Measurements from ENCODE around the gene UMODL1.
"Not testable (repeated sequence)": the region's sequence is repeated elsewhere in the genome, so short reads cannot be mapped to it uniquely, and the experiment has no call there.

Gene UMODL1

DNA sequence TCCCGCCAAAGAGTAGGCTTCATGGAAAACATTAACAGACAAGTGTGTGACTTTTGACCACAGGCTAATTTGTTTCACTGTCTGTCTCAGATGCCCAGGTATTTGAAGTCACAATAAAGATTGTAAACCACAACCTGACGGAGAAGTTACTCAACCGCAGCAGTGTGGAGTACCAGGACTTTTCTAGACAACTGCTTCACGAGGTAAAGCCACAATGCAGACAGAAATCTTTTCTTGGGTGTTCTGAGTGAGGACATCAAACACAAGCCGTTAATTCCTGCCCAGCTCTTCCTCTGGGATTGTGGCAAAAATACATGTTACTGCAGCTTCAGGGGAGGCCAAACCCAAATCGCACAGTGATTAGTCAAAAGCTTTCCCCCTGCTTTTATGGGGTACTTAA lies 31.0 kb downstream of the UMODL1 start:
- DNase-seq = no peak

DNA sequence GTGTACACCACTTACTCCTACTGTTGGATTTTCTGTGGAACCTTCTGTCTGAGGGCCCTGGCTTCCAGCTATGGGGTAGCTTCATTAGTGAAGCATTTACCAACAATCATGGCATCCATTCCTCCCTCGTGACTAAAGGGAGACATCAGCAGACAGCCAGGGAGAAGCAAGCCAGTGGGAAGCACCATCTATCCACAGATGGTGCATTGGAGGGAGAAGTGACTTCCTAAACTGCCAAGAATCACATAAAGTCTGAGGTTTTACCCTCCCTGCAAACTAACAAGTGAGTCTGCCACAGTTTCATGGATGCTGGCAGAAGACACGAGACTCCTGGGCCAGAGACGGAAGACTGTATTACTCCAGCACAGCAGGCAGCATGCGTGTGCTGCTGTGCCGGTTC lies 31.4 kb downstream of the UMODL1 start:
- DNase-seq = no peak

DNA sequence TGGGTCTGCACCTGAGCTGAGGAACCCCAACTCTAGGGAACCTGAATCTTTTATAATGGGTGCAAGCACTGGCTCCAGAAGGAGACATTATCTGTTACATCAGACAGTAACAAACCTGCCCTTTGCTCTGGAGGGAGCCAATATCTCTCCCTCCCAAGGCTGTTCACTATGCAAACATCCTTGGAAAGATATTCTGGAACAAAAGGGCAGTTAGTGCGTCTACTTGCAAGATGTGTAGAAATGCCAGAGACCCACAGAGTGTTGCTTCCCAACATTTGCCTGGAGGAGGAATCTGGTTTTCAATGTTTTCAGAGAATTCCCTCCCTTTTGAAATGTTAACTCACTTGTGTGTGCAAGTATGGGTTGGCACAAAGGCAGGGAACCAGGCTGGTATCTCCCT lies 31.9 kb downstream of the UMODL1 start:
- no peak for DNase-seq

DNA sequence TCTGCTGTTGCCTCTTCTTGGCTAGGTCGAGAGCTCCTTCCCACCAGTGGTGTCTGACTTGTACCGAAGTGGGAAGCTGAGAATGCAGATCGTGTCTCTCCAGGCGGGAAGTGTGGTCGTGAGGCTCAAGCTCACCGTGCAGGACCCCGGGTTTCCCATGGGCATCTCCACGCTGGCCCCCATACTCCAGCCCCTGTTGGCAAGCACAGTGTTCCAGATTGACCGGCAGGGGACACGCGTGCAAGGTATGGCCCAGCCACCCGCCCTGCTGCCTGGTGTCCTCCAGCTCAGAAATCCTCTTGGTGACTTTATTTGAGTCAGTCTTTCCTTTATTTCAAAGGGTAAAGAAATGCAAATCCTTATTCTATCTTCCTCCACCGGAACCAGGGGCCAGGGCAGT lies 32.7 kb downstream of the UMODL1 start:
- DNase-seq = no peak

DNA sequence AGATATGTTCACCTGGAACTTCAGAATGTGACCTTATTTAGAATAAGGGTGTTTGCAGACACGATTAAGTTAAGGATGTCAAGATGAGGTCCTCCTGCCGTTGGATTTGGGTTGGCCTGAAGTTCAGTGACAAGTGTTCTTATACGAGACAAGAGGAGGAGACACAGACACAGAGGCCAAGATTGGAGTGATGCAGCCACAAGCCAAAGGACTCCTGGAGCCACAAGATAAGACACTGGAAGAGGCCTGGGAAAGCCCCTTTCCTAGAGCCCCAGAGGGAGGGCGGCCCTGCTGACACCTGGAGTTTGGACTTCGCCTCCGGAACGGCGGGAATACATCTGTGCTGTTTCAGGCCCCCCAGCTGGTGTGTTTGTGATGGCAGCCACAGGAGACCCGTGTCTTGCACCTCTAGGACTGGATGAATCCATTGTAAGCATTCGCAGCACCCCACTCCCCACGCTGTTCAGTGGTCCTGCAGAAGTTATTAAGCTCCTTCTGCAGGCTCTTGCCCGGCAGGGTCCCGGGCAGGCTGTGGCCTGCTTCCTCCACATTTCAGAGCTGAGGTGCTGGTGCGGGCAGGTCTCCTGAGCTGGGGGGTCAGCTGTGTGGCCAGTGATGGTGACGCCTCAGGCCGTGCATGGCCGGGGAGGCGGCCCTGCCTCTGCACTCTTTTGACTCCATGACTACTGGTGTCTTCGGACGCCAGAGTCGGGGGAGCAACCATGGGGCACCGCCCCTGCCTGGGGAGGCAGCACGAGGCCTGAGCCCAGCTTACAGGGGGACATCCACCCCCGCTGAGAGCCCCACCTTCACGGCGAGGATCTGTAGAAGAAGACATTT lies 34.6 kb downstream of the UMODL1 start:
- DNase-seq = no peak

DNA sequence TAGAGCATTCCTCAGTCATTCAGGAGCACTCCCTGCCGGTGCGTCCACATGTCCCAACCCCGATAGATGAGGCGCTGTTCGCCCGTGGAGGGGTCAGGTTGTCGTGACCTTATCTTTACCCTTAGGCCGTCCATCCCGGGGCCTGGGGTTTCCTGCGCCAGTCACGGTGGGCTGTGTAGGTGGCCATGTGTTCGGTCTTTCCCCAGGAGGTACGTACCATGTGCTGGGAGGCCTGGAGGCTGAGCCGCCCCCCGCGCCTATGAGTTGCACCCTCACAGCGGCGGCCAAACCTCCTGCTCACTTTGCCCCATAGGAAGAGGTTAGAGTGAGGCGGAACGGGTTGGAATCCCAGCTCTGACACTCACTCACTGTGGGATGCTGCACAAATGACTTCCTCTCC lies 35.3 kb downstream of the UMODL1 start:
- no peak for DNase-seq

DNA sequence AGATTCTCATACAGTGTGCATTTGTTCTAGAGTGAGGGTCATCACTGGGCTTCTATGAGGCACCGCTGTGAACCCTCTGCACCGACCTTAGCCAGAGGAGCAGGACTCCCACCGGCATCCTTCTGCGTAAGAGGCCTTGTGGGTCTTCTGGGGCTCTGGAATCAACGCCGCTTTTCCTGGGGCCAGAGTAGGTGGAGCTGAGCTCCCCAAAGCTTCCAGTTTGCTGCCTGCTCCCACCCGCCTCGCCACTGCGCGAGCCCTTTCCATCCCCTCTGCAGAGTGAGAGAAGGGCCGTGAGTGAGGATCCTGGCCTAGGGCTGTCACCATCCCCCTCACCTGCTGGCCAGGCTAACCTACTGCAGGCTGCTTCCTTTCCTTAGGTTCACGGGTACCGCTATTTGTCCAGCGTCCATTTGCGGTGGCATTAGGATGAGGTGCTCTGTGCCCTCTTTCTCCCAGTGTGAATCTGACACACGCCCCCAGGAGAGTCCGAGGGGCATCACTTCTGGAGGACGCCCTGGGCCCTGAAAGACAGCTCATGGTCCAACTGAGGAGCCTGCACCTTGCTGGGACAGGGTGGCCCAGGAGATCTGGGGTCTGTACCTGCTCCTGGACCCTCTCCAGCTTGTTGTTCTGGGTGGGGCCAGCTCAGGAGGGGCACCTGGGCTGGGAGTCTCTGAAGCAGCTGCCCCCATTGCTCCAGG lies 36.2 kb downstream of the UMODL1 start:
- DNase-seq = no peak

DNA sequence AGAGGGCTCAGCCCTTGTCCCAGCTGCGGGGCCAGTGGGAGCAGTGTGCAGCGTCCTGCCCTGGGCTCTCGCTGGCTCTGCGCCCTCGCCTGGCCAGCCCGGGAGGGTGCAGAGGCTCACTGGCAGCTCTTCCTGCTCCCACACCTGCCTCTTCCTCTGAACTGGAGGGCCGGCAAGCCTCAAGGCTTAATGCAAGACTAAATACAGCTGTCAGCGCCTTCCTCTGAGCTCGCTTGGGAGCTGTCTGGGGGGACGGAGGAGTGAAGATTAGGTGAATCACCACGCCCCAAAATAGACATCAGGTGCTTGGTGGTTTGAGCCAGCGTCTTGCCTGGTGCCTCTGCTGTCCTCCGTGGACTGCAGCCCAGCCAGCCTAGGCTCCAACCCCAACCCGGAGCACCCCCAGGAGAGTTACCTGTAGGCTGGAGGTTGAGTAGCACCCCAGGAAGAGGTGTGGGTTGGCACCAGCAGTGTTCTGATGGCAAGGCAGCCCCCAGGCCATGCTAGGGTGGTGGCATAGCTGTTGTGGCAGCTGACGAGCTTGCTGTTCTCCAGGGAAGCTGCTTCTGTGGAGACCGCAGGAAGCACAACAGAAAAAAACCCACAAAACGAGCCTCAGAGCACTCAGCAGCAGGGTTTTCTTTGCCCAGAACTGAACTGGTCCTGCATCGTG lies 36.9 kb downstream of the UMODL1 start:
- peak; percentile 33 to 65 for DNase-seq

DNA sequence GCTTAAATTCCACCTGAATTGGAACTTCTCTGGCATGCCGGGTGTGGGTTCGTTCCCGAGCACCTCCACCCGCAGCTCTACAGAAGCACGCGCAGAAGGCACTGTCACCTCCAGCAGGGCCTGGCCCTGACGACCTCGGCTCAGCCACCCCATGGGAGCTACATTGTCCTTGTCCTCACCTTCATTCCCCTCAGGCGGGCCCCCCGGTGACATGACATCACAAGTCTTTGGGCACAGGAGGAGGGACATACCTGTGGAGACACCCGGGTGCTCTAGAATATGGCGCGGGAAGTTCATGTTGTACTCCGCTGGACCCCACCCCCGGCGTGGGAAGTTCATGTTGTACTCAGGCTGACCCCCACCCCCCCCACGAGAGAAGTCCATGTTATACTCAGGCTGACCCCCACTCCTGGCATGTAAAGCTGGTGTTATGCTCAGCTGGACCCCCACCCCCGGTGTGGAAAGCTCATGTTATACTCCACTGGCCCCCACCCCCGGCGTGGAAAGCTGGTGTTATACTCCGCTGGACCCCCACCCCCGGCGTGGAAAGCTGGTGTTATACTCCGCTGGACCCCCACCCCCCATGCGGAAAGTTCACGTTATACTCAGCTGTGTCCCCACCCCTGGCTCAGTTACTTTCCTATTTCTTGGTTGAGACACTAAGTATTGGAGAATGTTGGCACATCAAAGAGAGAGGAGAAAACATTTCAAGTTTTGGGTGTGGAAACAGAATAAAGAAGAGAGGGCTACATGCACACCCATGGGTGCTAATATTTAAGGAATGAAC lies 37.6 kb downstream of the UMODL1 start:
- no peak for DNase-seq

DNA sequence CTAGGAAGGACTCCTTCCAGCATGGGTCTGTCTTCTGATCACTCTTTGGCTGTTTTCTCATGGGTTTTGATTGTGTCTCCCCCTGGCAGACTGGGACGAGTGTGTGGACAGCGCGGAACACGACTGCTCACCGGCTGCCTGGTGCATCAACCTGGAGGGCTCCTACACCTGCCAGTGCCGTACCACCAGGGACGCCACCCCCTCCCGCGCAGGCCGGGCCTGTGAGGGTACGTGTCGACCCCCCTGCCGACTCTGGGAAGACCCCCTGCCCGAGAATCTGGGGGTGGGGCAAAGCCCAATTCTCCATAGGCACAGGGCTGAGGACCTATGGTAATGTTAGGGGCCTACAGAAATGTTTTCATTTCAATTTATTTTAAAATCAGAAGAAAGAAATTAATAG lies 38.4 kb downstream of the UMODL1 start:
- DNase-seq = no peak

DNA sequence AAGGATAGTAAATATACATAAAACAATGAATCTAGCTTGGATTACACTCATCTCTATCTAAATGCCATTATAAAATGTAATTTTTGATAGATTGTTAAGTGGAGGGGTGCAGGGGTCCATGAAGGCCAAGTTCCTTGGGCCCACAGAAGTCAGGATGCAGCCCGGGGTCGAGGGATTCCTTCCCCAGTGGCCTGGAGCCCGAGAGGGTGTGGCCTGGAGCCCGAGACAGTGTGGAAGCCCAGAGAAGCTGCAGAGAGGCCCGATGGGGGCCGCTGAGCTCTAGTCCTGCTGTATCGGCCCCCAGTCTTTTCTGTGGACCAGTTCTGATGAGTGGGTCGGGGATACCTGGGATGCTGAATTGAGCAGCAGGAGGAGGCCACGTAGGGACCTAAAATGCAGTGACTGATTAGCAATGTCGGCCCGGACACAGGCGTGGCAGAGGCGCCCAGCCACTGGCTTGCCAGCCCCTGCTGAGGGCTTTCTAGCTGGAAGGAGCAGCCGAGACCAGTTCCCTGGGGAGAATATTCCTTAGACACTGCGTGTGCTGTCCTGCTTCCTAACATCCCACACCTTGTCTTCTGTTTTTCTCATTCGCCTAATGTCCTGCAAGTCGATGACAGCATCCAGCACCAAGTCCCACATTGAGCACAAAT lies 38.9 kb downstream of the UMODL1 start:
- no peak for DNase-seq

DNA sequence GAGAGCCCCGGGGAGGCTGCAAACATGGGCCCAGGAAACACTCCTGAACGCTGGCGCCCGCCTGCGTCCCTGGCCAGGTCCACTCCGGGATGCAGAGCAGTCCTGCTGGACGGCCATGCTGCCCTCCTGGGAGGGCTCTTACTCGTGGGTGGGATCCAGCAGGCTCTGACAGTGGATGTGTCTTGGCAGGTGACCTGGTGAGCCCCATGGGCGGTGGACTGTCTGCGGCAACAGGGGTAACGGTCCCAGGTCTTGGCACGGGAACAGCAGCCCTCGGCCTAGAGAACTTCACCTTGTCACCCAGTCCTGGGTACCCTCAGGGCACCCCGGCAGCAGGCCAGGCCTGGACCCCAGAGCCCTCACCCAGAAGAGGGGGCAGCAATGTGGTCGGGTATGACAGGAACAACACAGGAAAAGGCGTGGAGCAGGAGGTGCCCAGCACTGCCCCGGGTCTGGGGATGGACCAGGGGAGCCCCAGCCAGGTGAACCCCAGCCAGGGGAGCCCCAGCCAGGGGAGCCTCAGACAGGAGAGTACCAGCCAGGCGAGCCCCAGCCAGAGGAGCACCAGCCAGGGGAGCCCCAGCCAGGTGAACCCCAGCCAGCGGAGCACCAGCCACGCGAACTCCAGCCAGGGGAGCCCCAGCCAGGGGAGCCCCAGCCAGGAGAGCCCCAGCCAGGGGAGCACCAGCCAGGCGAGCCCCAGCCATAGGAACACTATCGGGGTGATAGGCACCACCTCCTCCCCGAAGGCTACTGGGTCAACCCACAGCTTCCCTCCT lies 39.8 kb downstream of the UMODL1 start:
- no peak for DNase-seq

DNA sequence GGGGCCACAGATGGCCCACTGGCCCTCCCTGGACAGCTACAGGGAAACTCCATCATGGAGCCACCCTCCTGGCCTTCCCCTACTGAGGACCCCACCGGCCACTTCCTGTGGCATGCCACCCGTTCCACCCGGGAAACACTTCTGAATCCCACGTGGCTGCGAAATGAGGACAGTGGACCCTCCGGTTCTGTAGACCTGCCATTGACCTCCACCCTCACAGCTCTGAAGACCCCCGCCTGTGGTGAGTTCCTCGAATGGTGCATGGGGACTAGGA lies 40.3 kb downstream of the UMODL1 start:
- no peak for DNase-seq

DNA sequence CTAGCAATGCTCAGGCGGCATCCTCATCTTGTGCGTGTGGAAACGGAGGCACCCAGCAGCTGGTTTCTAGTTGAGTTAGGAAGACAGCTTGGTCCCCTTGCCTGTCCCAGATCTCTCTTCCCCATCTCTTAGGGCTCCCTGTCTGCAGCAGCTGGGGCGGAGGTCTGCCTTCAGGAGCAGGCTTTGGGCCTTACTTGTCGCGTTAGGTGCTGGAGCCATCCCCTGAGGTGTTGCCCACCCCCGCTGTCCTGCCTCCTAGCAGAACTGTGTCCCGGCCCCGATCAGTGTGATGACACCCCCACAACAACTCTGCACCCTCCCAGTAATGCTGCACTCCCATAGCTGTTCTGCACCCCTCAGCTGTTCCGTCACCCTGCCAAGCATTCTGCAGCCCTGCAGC lies 40.7 kb downstream of the UMODL1 start:
- DNase-seq = no peak

DNA sequence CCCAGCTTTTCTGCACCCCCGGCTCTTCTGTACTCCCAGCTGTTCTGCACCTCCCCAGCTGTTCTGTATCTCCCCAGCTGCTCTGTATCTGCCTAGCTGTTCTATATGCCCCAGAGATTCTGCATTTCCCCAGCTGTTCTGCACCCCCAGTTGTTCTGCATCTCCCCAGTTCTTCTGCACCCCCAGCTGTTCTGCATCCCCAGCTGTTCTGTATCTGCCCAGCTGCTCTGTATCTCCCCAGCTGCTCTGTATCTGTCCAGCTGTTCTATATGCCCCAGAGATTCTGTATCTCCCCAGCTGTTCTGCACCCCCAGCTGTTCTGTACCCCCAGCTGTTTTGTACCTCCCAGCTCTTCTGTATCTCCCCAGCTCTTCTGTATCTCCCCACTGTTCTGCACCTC lies 41.1 kb downstream of the UMODL1 start:
- DNase-seq = no peak

DNA sequence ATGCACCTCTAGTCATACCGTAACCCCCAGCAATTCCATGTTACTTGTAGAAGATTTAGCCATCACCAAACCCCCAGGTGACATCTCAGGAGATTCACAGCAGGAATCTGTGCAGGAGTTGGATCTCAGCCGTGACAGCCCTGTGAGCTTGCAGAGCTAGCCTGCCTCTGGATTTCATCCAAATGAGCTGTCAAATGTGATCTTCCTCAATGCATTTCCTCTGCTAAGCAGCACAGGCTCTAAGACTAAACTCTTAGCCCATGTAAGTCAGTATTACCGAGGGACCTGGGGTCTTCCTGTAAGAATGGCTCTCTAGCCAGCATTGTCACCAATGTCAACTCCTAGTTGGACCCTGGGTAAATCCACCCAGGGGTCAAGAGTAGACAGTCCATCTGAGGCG lies 41.7 kb downstream of the UMODL1 start:
- peak; percentile 44 to 46 for DNase-seq

DNA sequence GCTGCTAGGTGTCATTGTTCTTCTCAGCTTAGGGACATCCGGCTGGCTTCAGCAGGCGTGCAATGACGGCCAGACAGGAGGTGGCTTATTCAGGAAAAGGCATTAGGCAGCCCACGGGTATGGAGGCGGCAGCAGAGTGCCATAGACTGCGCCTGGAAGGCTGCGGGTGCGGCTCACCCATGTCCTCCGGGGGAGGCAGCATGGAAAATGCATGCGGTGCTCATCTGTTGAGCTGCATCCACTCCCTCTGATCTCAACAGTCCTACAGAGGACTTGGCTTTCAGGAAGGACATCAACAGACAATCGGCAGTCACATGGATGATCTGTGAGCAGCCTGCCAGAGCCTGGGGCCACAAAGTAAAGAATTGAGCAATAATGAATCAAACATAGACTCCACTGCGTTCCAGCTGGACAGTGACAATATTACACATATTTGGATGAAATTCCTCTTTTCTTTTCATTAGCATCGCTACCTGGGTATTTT lies 42.9 kb downstream of the UMODL1 start:
- DNase-seq = peak; percentile 38 to 41

DNA sequence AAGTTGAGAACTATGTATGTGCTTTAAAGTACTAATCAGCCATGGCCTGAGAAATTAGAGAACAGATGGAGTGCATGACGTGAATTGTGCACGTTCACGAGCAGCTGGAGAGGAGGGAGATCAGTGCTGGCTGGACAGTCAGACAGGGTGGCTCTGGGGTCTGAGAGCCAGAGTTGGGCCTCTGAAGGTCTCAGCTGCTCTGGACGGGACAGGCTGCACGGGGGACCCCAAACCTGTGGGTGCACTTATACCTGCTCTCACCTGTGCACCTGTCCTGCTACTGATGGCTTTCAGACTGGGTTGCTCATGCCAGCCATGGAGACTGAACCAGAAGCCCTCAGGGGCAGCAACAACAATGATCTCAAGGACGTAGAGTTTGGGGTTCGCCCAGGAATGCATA lies 43.5 kb downstream of the UMODL1 start:
- DNase-seq = no peak

DNA sequence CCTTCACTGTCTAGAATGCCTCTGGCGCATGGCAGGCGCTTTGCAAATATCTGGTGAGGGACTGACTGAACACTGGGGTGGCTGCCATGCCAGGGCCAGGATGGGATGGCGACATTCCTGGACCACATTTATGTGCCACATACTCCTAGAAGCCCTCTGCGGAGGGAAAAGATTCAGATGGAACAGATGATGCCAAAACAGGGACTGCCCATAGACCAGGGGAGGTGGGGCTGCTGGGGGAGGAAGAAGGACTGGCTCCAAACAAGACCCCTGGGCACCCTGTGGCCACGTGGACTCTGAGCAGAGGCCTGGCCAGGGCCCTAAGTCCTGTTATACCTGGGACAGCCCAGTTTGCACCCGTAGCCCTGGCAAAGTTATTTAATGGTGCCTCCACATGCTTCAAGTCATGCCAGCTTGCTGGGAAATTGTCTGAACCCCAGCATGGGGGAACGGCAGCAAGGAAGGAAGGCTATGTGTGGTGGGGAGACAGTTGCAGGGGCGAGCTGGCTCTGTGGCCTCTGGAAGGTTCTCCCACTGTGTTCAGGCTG lies 44.1 kb downstream of the UMODL1 start:
- no peak for DNase-seq

DNA sequence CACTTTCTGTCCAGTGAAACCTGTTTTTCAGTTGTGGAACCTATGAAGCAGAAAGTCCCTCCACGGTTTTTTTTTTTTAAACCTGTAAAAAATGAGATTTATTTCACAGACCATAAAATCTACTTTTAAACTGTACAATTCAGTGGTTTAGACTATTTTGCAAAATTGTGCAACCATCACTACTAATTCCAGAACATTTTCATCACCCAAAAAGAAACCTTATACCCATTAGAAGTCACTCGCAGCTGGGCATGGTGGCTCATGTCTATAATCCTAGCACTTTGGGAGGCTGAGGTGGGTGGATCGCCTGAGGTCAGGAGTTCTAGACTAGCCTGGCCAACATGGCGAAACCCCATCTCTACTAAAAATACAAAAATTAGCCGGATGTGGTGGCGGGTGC lies 45.4 kb downstream of the UMODL1 start:
- DNase-seq = not testable (repeated sequence)

DNA sequence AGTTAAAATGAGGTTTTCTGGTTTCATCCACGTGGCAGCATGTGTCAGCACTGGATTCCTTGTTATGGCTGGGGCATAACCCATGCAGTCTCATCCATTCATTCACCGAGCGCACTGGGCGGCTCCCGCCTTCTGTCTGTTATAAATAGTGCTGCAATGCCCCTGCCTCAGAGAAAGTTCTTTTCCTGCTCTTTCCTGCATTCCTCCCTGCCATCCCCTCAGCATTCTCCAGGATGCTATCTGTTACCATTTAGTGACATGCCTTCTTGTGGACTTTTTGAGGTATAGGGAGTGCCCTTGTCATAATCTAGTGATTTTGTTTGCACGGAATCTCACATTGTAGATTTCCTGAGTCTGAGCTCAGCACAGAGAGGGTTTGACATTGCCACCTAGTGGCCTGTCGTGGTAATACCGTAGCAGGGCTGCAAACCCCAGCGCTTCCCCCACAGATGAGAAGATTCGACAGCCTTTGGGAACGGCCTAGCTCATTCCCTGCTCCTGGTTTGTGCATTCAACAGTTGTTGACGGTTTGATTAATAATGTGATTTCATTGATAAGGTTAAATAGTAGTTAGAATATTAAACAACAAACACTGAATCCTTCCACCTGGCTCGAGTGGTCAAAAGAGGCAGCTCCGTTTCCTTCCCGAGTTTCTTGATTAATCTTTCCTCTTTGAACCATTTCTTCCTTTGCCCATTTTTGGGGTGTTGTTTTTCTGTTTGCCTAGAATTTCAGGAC lies 46.3 kb downstream of the UMODL1 start:
- DNase-seq = peak; percentile 78 to 82

Data from Kasumi-1 (cell line).